Measurements from ENCODE around the gene HSD17B14. TPM values are rescaled to one million over a fixed set of nuclear protein-coding genes. Genes with fewer than 3 reads are reported as not detected.

Gene HSD17B14
- total and polyA plus RNA-seq, 2 of the 8 experiments (the other 6 are each of a cell fraction or from before 2014, with no cell fraction given), result 8.4 to 25.5 TPM

DNA sequence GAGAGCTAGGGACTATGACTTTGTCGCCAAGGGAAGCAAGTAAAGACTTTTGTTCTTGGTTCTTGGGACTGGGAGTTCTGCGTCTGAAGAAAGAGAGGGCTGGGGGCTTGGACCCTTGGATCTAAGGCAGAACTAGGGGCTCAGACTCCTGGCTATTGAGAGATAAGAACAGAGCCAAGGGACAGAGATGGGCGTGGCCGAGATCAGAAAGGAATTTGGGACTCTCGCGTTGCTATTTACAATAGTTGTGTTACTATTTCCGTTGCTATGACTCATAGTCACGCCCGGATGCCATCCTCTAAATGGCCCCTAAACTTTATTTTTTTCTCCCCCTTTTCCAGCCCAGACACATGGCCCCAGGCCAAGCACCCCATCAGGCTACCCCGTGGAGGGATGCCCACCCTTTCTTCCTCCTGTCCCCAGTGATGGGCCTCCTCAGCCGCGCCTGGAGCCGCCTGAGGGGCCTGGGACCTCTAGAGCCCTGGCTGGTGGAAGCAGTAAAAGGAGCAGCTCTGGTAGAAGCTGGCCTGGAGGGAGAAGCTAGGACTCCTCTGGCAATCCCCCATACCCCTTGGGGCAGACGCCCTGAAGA lies 36.7 kb upstream of the HSD17B14 start (continued):
- TF ChIP-seq HDAC2 (IDR thresholded peaks at IDR 0.05; ENCODE audit: borderline replicate concordance in 1 of 2, low read depth in 2 of 2, low read length in 2 of 2) (no peak), ZNF274 (IDR thresholded peaks at IDR 0.05; ENCODE audit: borderline replicate concordance, extremely low read depth, low read length) (no peak), CHD2 (IDR thresholded peaks at IDR 0.05; ENCODE audit: low read length) (peak; percentile 84), SP2 (IDR thresholded peaks at IDR 0.05; ENCODE audit: low read length) (no peak), NANOG (IDR thresholded peaks at IDR 0.05; ENCODE audit: insufficient read depth, low read depth, low read length, poor library complexity, severe bottlenecking) (no peak), EGR1 (IDR thresholded peaks at IDR 0.05; ENCODE audit: borderline replicate concordance, low read depth, low read length) (no peak), NRF1 (IDR thresholded peaks at IDR 0.05; ENCODE audit: low read depth, low read length) (no peak)
- TF ChIP-seq, protein P1, sequence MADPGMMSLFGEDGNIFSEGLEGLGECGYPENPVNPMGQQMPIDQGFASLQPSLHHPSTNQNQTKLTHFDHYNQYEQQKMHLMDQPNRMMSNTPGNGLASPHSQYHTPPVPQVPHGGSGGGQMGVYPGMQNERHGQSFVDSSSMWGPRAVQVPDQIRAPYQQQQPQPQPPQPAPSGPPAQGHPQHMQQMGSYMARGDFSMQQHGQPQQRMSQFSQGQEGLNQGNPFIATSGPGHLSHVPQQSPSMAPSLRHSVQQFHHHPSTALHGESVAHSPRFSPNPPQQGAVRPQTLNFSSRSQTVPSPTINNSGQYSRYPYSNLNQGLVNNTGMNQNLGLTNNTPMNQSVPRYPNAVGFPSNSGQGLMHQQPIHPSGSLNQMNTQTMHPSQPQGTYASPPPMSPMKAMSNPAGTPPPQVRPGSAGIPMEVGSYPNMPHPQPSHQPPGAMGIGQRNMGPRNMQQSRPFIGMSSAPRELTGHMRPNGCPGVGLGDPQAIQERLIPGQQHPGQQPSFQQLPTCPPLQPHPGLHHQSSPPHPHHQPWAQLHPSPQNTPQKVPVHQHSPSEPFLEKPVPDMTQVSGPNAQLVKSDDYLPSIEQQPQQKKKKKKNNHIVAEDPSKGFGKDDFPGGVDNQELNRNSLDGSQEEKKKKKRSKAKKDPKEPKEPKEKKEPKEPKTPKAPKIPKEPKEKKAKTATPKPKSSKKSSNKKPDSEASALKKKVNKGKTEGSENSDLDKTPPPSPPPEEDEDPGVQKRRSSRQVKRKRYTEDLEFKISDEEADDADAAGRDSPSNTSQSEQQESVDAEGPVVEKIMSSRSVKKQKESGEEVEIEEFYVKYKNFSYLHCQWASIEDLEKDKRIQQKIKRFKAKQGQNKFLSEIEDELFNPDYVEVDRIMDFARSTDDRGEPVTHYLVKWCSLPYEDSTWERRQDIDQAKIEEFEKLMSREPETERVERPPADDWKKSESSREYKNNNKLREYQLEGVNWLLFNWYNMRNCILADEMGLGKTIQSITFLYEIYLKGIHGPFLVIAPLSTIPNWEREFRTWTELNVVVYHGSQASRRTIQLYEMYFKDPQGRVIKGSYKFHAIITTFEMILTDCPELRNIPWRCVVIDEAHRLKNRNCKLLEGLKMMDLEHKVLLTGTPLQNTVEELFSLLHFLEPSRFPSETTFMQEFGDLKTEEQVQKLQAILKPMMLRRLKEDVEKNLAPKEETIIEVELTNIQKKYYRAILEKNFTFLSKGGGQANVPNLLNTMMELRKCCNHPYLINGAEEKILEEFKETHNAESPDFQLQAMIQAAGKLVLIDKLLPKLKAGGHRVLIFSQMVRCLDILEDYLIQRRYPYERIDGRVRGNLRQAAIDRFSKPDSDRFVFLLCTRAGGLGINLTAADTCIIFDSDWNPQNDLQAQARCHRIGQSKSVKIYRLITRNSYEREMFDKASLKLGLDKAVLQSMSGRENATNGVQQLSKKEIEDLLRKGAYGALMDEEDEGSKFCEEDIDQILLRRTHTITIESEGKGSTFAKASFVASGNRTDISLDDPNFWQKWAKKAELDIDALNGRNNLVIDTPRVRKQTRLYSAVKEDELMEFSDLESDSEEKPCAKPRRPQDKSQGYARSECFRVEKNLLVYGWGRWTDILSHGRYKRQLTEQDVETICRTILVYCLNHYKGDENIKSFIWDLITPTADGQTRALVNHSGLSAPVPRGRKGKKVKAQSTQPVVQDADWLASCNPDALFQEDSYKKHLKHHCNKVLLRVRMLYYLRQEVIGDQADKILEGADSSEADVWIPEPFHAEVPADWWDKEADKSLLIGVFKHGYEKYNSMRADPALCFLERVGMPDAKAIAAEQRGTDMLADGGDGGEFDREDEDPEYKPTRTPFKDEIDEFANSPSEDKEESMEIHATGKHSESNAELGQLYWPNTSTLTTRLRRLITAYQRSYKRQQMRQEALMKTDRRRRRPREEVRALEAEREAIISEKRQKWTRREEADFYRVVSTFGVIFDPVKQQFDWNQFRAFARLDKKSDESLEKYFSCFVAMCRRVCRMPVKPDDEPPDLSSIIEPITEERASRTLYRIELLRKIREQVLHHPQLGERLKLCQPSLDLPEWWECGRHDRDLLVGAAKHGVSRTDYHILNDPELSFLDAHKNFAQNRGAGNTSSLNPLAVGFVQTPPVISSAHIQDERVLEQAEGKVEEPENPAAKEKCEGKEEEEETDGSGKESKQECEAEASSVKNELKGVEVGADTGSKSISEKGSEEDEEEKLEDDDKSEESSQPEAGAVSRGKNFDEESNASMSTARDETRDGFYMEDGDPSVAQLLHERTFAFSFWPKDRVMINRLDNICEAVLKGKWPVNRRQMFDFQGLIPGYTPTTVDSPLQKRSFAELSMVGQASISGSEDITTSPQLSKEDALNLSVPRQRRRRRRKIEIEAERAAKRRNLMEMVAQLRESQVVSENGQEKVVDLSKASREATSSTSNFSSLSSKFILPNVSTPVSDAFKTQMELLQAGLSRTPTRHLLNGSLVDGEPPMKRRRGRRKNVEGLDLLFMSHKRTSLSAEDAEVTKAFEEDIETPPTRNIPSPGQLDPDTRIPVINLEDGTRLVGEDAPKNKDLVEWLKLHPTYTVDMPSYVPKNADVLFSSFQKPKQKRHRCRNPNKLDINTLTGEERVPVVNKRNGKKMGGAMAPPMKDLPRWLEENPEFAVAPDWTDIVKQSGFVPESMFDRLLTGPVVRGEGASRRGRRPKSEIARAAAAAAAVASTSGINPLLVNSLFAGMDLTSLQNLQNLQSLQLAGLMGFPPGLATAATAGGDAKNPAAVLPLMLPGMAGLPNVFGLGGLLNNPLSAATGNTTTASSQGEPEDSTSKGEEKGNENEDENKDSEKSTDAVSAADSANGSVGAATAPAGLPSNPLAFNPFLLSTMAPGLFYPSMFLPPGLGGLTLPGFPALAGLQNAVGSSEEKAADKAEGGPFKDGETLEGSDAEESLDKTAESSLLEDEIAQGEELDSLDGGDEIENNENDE (IDR thresholded peaks at IDR 0.05; ENCODE audit: insufficient replicate concordance, low read length), result no peak
- TF ChIP-seq, protein P2, sequence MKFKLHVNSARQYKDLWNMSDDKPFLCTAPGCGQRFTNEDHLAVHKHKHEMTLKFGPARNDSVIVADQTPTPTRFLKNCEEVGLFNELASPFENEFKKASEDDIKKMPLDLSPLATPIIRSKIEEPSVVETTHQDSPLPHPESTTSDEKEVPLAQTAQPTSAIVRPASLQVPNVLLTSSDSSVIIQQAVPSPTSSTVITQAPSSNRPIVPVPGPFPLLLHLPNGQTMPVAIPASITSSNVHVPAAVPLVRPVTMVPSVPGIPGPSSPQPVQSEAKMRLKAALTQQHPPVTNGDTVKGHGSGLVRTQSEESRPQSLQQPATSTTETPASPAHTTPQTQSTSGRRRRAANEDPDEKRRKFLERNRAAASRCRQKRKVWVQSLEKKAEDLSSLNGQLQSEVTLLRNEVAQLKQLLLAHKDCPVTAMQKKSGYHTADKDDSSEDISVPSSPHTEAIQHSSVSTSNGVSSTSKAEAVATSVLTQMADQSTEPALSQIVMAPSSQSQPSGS (IDR thresholded peaks at IDR 0.05; ENCODE audit: low read length), result no peak

Data from H1 (cell line).